K562 (cell line): ENCODE measurements around the gene BOLA3. TPM values are rescaled to one million over a fixed set of nuclear protein-coding genes. Genes with fewer than 3 reads are reported as not detected.

Experiments
- ATAC-seq: fragments of 200-7000 bp; cut with Tn5 transposase; 3 replicates; pipeline ENCODE4 v1.9.1; 2020; ENCODE audit warnings: moderate library complexity
- BruUV-seq: library from RNA; stranded (reverse); fragments of 400-500 nt; replicated peaks from 2 replicates; lab custom pipeline; 2021; lab: Mats Ljungman, UMichigan
- CTCF ChIA-PET: fragments of 300-600 bp; formaldehyde crosslinking; extraction: SDS; loops from one replicate; lab custom pipeline; 2021; ENCODE audit warnings: low intra/inter-chr PET ratio; lab: Yijun Ruan, JAX
- POLR2A ChIA-PET: fragments of 300-600, 350-650 bp; sonication (Branson Sonifier 250); formaldehyde crosslinking; extraction: SDS; loops from one replicate; lab custom pipeline; 2021; ENCODE audit warnings: antibody characterized with exemption, inconsistent platforms; lab: Yijun Ruan, JAX
- DNase-seq, 4 experiments: peaks; one replicate each; pipeline versions ENCODE4 v3.0.0 to v3.0.0-alpha.2; 2011 to 2018; ENCODE audit warnings: low spot score in 3 of 4, mixed read lengths in 3 of 4; ENCODE audit errors: extremely low read depth in 1 of 4
- FAIRE-seq: peaks from 2 replicates; lab custom pipeline; 2011; peaks lifted over from hg19 to GRCh38; lab: Jason Lieb, UNC
- H2AFZ ChIP-seq: 2 replicates; pipeline ENCODE4 v1.6.0; 2011; ENCODE audit warnings: low read depth, low read length, control low read depth, inconsistent platforms
- H3K27ac ChIP-seq: fragments of 200-600 bp; 3 replicates; pipeline ENCODE4 v1.8.0; 2011; ENCODE audit warnings: low read depth, mild to moderate bottlenecking, control low read depth, inconsistent platforms, low read length, moderate library complexity, mixed read lengths; ENCODE audit errors: extremely low read depth
- H3K27me3 ChIP-seq, 2 experiments: fragments of 300-600 bp in 1 of 2; 2 replicates in 1 of 2; 3 replicates in 1 of 2; pipeline versions ENCODE4 v1.6.0 to v1.8.0; 2011; ENCODE audit warnings: inconsistent platforms in 2 of 2, low read length in 2 of 2, mild to moderate bottlenecking in 1 of 2, mixed read lengths in 1 of 2, moderate library complexity in 1 of 2; ENCODE audit not compliant: control insufficient read depth in 2 of 2, insufficient read depth in 2 of 2
- H3K36me3 ChIP-seq: fragments of 300-600 bp; 3 replicates; pipeline ENCODE4 v1.8.0; 2011; ENCODE audit warnings: mild to moderate bottlenecking, low read length, inconsistent platforms; ENCODE audit not compliant: control insufficient read depth, insufficient read depth
- H3K4me1 ChIP-seq, 2 experiments: fragments of 200-600 bp in 1 of 2; replicated peaks in 1 of 2; 2 replicates in 1 of 2; 3 replicates in 1 of 2; pipeline versions ENCODE4 v1.5.1 to v1.8.0; 2011; ENCODE audit warnings: inconsistent platforms in 2 of 2, low read length in 2 of 2, mild to moderate bottlenecking in 1 of 2, mixed read lengths in 1 of 2, moderate library complexity in 1 of 2; ENCODE audit not compliant: control insufficient read depth in 2 of 2, insufficient read depth in 2 of 2
- H3K4me2 ChIP-seq: 2 replicates; pipeline ENCODE4 v1.6.1; 2011; ENCODE audit warnings: low read length, control low read depth, inconsistent platforms, mixed read lengths; ENCODE audit not compliant: insufficient read depth
- H3K4me3 ChIP-seq: fragments of 200-600 bp; sonication (generic), shearing (Covaris generic); 2 replicates; pipeline ENCODE4 v1.5.1; 2016; ENCODE audit warnings: control low read depth, inconsistent platforms
- H3K79me2 ChIP-seq: fragments of 200-600 bp; 3 replicates; pipeline ENCODE4 v1.8.0; 2011; ENCODE audit warnings: low read length, inconsistent platforms; ENCODE audit not compliant: control insufficient read depth, insufficient read depth
- H3K9ac ChIP-seq, 2 experiments: 2 replicates each; pipeline versions ENCODE4 v1.6.0 to v1.6.1; 2011; ENCODE audit warnings: low read depth in 2 of 2, low read length in 2 of 2, control low read depth in 1 of 2, inconsistent platforms in 1 of 2, mild to moderate bottlenecking in 1 of 2, mixed read lengths in 1 of 2; ENCODE audit not compliant: insufficient read depth in 1 of 2
- H3K9me1 ChIP-seq: one replicate; pipeline ENCODE4 v1.6.0; 2011; ENCODE audit warnings: inconsistent platforms, mild to moderate bottlenecking, low read length, moderate library complexity; ENCODE audit not compliant: control insufficient read depth, insufficient read depth
- H3K9me3 ChIP-seq: replicated peaks from 2 replicates; pipeline ENCODE4 v1.5.1; 2011; ENCODE audit warnings: low read depth, low read length, inconsistent platforms; ENCODE audit not compliant: control insufficient read depth, insufficient read depth
- H4K20me1 ChIP-seq: replicated peaks from 2 replicates; pipeline ENCODE4 v1.6.1; 2011; ENCODE audit warnings: low read length, inconsistent platforms, mixed read lengths; ENCODE audit not compliant: control insufficient read depth, insufficient read depth
- MAFF ChIP-seq: IDR thresholded peaks from 2 replicates; pipeline ENCODE4 v1.6.1; 2012; ENCODE audit warnings: low read length, improper control_type of control experiment
- MCM5 ChIP-seq: fragments of 450-650 bp; IDR thresholded peaks from 2 replicates; pipeline ENCODE4 v1.6.1; 2016; ENCODE audit warnings: low read depth
- ZFP36 ChIP-seq: fragments of 150-350 bp; IDR thresholded peaks from 2 replicates; pipeline ENCODE4 v1.6.1; 2018; ENCODE audit warnings: low read length, low read depth; ENCODE audit not compliant: partially characterized antibody
- ZNF316 ChIP-seq: fragments of 450-650 bp; IDR thresholded peaks from 2 replicates; pipeline ENCODE4 v1.6.1; 2016
- WGBS: fragments of 100-300 bp; shearing (Covaris generic); methylation state at CpG from one replicate; pipeline ENCODE4 v1.1.6; 2016; ENCODE audit warnings: low coverage, mixed read lengths; ENCODE audit not compliant: insufficient coverage; ENCODE audit errors: missing lambda C conversion rate; 5-methylcytosine and 5-hydroxymethylcytosine counted together
- in situ Hi-C: fragments of 300-500 bp; cut with MboI; formaldehyde crosslinking; loops from 4 replicates; pipeline ENCODE4 v1.15.0; 2018; ENCODE audit warnings: inconsistent platforms, mixed read lengths
- intact Hi-C: fragments of 100-400 bp; cut with micrococcal nuclease; formaldehyde crosslinking; loops from 2 replicates; pipeline ENCODE4 v1.14.2; 2022
- polyA plus RNA-seq, 8 experiments: library from polyadenylated mRNA; depleted of rRNA in 4 of 8; stranded (reverse) in 5 of 8; unstranded in 3 of 8; fragments of >200 nt; fragmentation: Nextera tagmentation in 2 of 8; fragmentation: Illumina TruSeq in 1 of 8; extraction: Ambion mirVana in 2 of 8; extraction: Trizol in 1 of 8; gene quantifications; 2 replicates each; pipeline versions ENCODE4 v1.2.1 to v1.2.3, GENCODE V29; 2011 to 2014; ENCODE audit warnings: inconsistent platforms in 1 of 8, missing spikeins in 1 of 8
- total RNA-seq, 7 experiments: library from RNA; depleted of rRNA in 6 of 7; stranded (reverse); fragments of >200 nt in 6 of 7; fragmentation: Illumina TruSeq in 2 of 7; extraction: Trizol in 2 of 7; gene quantifications; 2 replicates each; pipeline versions ENCODE4 v1.2.1 to v1.2.3, GENCODE V29; 2011 to 2021; ENCODE audit warnings: low replicate concordance in 1 of 7
- TF ChIP-seq, protein P1 (sequence below), 2 experiments: fragments of 450-650 bp; formaldehyde crosslinking in 1 of 2; IDR thresholded peaks; 2 replicates each; pipeline versions ENCODE4 v1.4.0 to v1.6.1; 2014 to 2020; ENCODE audit warnings: mild to moderate bottlenecking in 2 of 2, borderline replicate concordance in 1 of 2, low read depth in 1 of 2

The BOLA3 gene
- total and polyA plus RNA-seq, 9 of the 15 experiments (the other 6 are each of a cell fraction or from before 2014, with no cell fraction given): 149 to 619 (median 255) TPM

DNA sequence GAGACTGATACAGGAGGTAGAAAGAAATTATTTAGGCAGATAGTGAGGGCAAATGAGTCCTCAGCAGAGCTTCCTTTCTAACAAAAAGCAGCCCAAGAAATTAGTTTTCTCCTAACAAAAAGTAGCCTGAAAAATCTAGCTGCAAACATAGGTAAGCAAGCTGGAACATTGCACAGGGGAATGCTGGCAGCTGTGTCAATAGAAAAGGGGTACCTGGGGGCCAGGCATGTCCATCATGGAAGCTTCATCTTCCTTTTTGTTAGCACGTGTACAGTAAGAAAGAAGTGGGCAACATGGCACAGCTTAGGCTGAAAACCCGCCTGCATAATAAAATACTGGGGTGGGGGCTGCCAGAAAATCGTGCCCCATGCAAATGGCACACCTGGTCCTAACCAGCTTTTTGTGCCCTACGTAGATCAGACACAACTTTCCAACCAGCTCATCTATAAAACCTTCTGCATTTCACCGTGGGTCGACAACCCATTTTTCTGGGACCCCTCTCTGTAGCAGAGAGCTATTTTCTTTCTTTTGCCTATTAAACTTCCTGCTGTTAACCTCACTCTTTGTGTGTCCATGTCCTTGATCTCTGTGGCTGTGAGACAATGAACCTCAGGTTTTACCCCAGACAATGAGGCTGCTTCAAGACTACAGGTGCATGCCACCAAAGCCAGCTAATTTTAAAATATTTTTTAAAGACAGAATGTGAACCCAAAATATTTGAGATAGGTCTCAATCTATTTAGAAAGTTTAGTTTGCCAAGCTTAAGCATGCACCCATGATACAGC, 44.1 kb upstream of the BOLA3 start:
- ATAC-seq: no peak
- no TSS peak for BruUV-seq
- H3K9me3 ChIP-seq: no peaks in the 10 kb centered on the region
- CTCF ChIA-PET: interaction anchor here (0.6 kb wide), 1 partner anchor 196 kb away, joined by 3 read pairs; no protein-coding TSS in a partner anchor
- no peaks in the 10 kb centered on the region for H3K9me1 ChIP-seq
- no peak for TF ChIP-seq MCM5
- peak; percentile 84 for TF ChIP-seq ZFP36
- TF ChIP-seq, all 486 proteins: peak for 1
- FAIRE-seq (no peak), DNase-seq (no peak)
- Histone ChIP-seq H3K4me1 (peaks cover 9 to 10% of the 10 kb centered on the region in 2 experiments), H2AFZ (no peak overlapping the region), H3K9ac (no peak overlapping the region), H3K4me3 (no peak overlapping the region), H3K79me2 (no peaks in the 10 kb centered on the region), H3K27ac (no peak overlapping the region), H3K27me3 (no peaks in the 10 kb centered on the region), H3K36me3 (no peaks in the 10 kb centered on the region), H3K4me2 (no peak overlapping the region), H4K20me1 (no peaks in the 10 kb centered on the region)
- in situ Hi-C loops: no loop called here
- intact Hi-C loops: no loop called here
- WGBS: 14% methylated on average over 6 of the region's 6 CpGs
- POLR2A ChIA-PET: interaction anchor here (0.5 to 2.3 kb wide), 8 partner anchors 10 to 480 kb away, joined by 3 to 21 read pairs (median 5); partner anchors contain the start of genes BOLA3 and MOB1A

- Histone ChIP-seq H2AFZ (no peak overlapping the region), H3K9me1 (no peaks in the 10 kb centered on the region), H3K27ac (no peak overlapping the region), H3K4me2 (no peak overlapping the region), H3K9ac (no peak overlapping the region; a peak in 1 of 4 replicates), H3K36me3 (no peaks in the 10 kb centered on the region), H3K4me1 (peaks cover 11 to 16% of the 10 kb centered on the region in 2 experiments; a peak in 4 of 5 replicates), H3K4me3 (no peak overlapping the region), H4K20me1 (no peaks in the 10 kb centered on the region), H3K9me3 (no peaks in the 10 kb centered on the region), H3K79me2 (no peaks in the 10 kb centered on the region), H3K27me3 (no peaks in the 10 kb centered on the region)
- intact Hi-C loops: no loop called here
- in situ Hi-C loops: no loop called here
- ChIA-PET CTCF (no interaction called here), POLR2A (interaction anchor here (0.9 to 4.8 kb wide), 4 partner anchors 9 to 17 kb away, joined by 3 to 38 read pairs (median 5); partner anchors contain the start of genes MOB1A and MTHFD2)
- no TSS peak for BruUV-seq
- DNase-seq (no peak), FAIRE-seq (no peak), ATAC-seq (no peak)
- 76% methylated on average over 3 of the region's 3 CpGs for WGBS
- TF ChIP-seq, protein P1, sequence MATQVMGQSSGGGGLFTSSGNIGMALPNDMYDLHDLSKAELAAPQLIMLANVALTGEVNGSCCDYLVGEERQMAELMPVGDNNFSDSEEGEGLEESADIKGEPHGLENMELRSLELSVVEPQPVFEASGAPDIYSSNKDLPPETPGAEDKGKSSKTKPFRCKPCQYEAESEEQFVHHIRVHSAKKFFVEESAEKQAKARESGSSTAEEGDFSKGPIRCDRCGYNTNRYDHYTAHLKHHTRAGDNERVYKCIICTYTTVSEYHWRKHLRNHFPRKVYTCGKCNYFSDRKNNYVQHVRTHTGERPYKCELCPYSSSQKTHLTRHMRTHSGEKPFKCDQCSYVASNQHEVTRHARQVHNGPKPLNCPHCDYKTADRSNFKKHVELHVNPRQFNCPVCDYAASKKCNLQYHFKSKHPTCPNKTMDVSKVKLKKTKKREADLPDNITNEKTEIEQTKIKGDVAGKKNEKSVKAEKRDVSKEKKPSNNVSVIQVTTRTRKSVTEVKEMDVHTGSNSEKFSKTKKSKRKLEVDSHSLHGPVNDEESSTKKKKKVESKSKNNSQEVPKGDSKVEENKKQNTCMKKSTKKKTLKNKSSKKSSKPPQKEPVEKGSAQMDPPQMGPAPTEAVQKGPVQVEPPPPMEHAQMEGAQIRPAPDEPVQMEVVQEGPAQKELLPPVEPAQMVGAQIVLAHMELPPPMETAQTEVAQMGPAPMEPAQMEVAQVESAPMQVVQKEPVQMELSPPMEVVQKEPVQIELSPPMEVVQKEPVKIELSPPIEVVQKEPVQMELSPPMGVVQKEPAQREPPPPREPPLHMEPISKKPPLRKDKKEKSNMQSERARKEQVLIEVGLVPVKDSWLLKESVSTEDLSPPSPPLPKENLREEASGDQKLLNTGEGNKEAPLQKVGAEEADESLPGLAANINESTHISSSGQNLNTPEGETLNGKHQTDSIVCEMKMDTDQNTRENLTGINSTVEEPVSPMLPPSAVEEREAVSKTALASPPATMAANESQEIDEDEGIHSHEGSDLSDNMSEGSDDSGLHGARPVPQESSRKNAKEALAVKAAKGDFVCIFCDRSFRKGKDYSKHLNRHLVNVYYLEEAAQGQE (IDR thresholded peaks at IDR 0.05; ENCODE audit: borderline replicate concordance): no peak
- TF ChIP-seq, protein P1 (CRISPR knock-in tag; IDR thresholded peaks at IDR 0.05; ENCODE audit: low read depth): no peak
- TF ChIP-seq MAFF (peak; percentile 23; the same call in 1 of the 2 replicates), ZNF316 (peak; percentile 85)
These were observed 41.0 kb upstream of the BOLA3 start for GRCh38 chr2:74188696-74189095.
